Measurements from ENCODE around the gene PDZRN3.

PDZRN3 gene

GRCh38 chr3:73536336-73536895 is 88.3 kb downstream of the PDZRN3 start:
- TF ChIP-seq, protein P1, sequence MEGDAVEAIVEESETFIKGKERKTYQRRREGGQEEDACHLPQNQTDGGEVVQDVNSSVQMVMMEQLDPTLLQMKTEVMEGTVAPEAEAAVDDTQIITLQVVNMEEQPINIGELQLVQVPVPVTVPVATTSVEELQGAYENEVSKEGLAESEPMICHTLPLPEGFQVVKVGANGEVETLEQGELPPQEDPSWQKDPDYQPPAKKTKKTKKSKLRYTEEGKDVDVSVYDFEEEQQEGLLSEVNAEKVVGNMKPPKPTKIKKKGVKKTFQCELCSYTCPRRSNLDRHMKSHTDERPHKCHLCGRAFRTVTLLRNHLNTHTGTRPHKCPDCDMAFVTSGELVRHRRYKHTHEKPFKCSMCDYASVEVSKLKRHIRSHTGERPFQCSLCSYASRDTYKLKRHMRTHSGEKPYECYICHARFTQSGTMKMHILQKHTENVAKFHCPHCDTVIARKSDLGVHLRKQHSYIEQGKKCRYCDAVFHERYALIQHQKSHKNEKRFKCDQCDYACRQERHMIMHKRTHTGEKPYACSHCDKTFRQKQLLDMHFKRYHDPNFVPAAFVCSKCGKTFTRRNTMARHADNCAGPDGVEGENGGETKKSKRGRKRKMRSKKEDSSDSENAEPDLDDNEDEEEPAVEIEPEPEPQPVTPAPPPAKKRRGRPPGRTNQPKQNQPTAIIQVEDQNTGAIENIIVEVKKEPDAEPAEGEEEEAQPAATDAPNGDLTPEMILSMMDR (conservative IDR thresholded peaks at IDR 0.05) = no peak
- no peak for TF ChIP-seq ZFX (IDR thresholded peaks at IDR 0.05)
- no peak overlapping the region for H3K27ac ChIP-seq

GRCh38 chr3:73535931-73536330 is 88.8 kb downstream of the PDZRN3 start:
- no peak overlapping the region for H3K27ac ChIP-seq
- TF ChIP-seq ZFX (IDR thresholded peaks at IDR 0.05) = no peak
- TF ChIP-seq, protein P1 (conservative IDR thresholded peaks at IDR 0.05) = no peak

GRCh38 chr3:73535137-73535536 is 89.6 kb downstream of the PDZRN3 start:
- no peak overlapping the region for H3K27ac ChIP-seq
- TF ChIP-seq, protein P1 (conservative IDR thresholded peaks at IDR 0.05) = no peak
- TF ChIP-seq ZFX (IDR thresholded peaks at IDR 0.05) = no peak

- no peak overlapping the region for H3K27ac ChIP-seq
- TF ChIP-seq, protein P1 (conservative IDR thresholded peaks at IDR 0.05) = no peak
- TF ChIP-seq ZFX (IDR thresholded peaks at IDR 0.05) = no peak
These were observed 94.7 kb downstream of the PDZRN3 start for GRCh38 chr3:73530022-73530396.

DNA sequence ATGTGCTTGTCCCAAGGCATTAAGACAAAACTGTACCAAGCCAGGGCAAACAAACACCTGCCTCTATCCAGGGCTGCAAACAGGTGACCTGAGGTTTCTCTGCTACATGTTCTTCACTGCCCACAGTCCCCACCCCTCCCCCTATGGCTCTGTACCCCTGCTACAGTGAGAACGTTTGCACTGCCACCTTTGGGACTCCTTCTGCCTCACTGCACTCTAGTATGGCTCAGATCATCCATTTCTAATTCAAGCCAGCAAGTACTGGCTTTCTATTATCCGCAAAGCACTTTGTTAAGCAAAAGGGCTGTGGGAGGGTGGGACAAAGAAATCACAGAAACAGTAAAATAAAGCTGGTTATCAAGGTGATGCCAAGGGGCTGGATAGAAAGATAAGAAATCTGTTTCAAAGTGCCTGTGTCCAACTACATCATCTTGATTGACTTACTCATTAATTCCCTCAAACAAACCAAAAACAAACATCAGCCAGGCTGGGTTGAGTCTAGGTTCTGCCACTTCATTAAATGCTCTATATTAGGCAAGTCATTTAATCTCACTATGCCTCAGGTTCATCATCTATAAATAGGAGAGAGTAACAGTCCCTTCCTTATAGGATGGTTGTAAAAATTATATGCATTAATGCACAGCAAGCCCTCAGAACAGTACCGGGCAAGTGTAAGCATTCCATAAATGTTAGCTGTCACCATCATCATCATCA is 95.3 kb downstream of the PDZRN3 start:
- TF ChIP-seq, protein P1 (conservative IDR thresholded peaks at IDR 0.05) = no peak
- no peak overlapping the region for H3K27ac ChIP-seq

DNA sequence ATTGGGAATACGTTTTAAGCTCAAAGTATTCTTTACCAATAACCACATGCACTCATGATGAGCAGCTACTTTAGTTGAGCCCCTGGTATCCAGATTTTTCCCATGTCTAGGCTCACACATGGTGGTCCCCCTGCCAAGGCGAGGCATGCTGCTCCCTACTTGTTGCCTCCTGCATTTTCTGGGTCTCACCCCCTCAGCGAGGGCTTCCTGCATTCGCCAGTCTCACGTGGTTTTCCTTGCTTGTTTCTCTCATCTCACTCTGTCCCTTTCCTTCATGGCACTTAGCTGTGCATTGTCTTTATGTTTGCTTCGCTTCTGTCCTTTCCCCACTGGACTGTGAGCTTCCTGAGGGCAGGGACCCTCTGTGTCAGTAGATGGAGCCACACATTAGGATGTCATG is 99.2 kb downstream of the PDZRN3 start:
- H3K27ac ChIP-seq = no peak overlapping the region
- TF ChIP-seq, protein P1 (conservative IDR thresholded peaks at IDR 0.05) = no peak

DNA sequence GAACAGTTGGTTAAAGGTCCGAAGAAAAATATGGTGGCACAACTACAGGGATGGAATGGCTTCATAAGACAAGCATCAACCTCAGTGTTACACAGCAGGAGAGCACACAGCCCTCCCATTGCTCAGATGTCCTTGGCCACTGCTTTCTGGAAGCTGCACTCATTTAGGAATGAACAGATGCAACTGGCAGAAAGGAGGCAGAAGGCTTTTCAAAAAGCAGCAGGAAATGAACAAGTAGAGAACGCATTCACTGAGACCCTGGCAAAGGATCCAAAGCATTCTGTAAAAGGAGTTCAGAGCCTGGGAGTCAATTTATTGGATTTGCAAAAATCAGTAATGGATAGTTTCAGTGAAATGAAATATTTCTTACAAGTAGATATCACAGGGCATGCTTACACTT is 101.1 kb downstream of the PDZRN3 start:
- H3K27ac ChIP-seq = no peak overlapping the region
- TF ChIP-seq, protein P1 (conservative IDR thresholded peaks at IDR 0.05) = no peak
- TF ChIP-seq ZFX (IDR thresholded peaks at IDR 0.05) = no peak
